Measurements from ENCODE around the gene ZNF148. TPM values are rescaled to one million over a fixed set of nuclear protein-coding genes. Genes with fewer than 3 reads are reported as not detected.

ZNF148 gene
- total RNA-seq, 4 donors from 2014 or later: 32.4 to 50.7 (median 39.4) TPM

- Histone ChIP-seq H3K27me3 (peaks cover 14% of the 10 kb centered on the region), H3K4me1 (peaks cover 0 to 9% (median 7%) of the 10 kb centered on the region in 3 donors), H3K4me3 (no peak overlapping the region), H3K27ac (no peak overlapping the region), H3K36me3 (no peaks in the 10 kb centered on the region), H3K9me3 (no peaks in the 10 kb centered on the region)
- TF ChIP-seq POLR2AphosphoS5 (IDR thresholded peaks at IDR 0.05) (no peak), POLR2A (IDR thresholded peaks at IDR 0.05) (no peak), CTCF (IDR thresholded peaks at IDR 0.05) (no peak), EP300 (IDR thresholded peaks at IDR 0.05) (no peak)
- ATAC-seq: no peak
- 76 to 94% methylated on average over 4 to 7 of the region's 7 CpGs for WGBS, 2 donors (ENCODE audit: low coverage in 1 of 2)
Measured at GRCh38 chr3:125207507-125207906, 167.6 kb downstream of the ZNF148 start.

GRCh38 chr3:125206934-125207333 is 168.2 kb downstream of the ZNF148 start:
- 0 to 67% methylated on average over 1 to 6 of the region's 6 CpGs for WGBS, 2 donors (ENCODE audit: low coverage in 1 of 2)
- H3K27me3 ChIP-seq: peaks cover 8% of the 10 kb centered on the region

GRCh38 chr3:125203731-125204130 is 171.4 kb downstream of the ZNF148 start:
- Histone ChIP-seq H3K9me3 (no peaks in the 10 kb centered on the region), H3K4me1 (no peaks in the 10 kb centered on the region), H3K27ac (no peak overlapping the region), H3K4me3 (no peak overlapping the region), H3K36me3 (no peaks in the 10 kb centered on the region), H3K27me3 (no peaks in the 10 kb centered on the region)
- no peak for TF ChIP-seq POLR2AphosphoS5 (IDR thresholded peaks at IDR 0.05)
- no peak for ATAC-seq

More at GRCh38 chr3:125206934-125207333, 168.2 kb downstream of the ZNF148 start:
- TF ChIP-seq POLR2AphosphoS5 (IDR thresholded peaks at IDR 0.05) (no peak), CTCF (IDR thresholded peaks at IDR 0.05) (no peak), EP300 (IDR thresholded peaks at IDR 0.05) (no peak), POLR2A (IDR thresholded peaks at IDR 0.05) (no peak)
- no peak for ATAC-seq
- H3K4me1 ChIP-seq: peaks cover 0 to 3% (median under 1%) of the 10 kb centered on the region in 3 donors
- no peak overlapping the region for H3K27ac ChIP-seq
- no peaks in the 10 kb centered on the region for H3K9me3 ChIP-seq
- no peaks in the 10 kb centered on the region for H3K36me3 ChIP-seq
- H3K4me3 ChIP-seq: no peak overlapping the region

- no peaks in the 10 kb centered on the region for H3K27me3 ChIP-seq
- WGBS, 2 donors (ENCODE audit: low coverage in 1 of 2): 41 to 78% methylated on average over 2 to 4 of the region's 4 CpGs
- ATAC-seq: no peak
- H3K27ac ChIP-seq: no peak overlapping the region
- no peaks in the 10 kb centered on the region for H3K36me3 ChIP-seq
- no peaks in the 10 kb centered on the region for H3K4me1 ChIP-seq
- H3K4me3 ChIP-seq: no peak overlapping the region
- no peaks in the 10 kb centered on the region for H3K9me3 ChIP-seq
- TF ChIP-seq CTCF (IDR thresholded peaks at IDR 0.05) (no peak), POLR2AphosphoS5 (IDR thresholded peaks at IDR 0.05) (no peak)
Measured at GRCh38 chr3:125202197-125202596, 172.9 kb downstream of the ZNF148 start.

GRCh38 chr3:125200731-125201139 is 174.4 kb downstream of the ZNF148 start:
- H3K27ac ChIP-seq: no peak overlapping the region
- H3K4me1 ChIP-seq: no peaks in the 10 kb centered on the region
- TF ChIP-seq EP300 (IDR thresholded peaks at IDR 0.05) (no peak), CTCF (IDR thresholded peaks at IDR 0.05) (no peak), POLR2A (IDR thresholded peaks at IDR 0.05) (no peak), POLR2AphosphoS5 (IDR thresholded peaks at IDR 0.05) (no peak)
- H3K36me3 ChIP-seq: no peaks in the 10 kb centered on the region
- WGBS, 2 donors (ENCODE audit: low coverage in 1 of 2): 80 to 100% methylated on average over 5 to 6 of the region's 6 CpGs
- no peaks in the 10 kb centered on the region for H3K27me3 ChIP-seq
- H3K9me3 ChIP-seq: no peaks in the 10 kb centered on the region
- no peak overlapping the region for H3K4me3 ChIP-seq
- no peak for ATAC-seq
